ENCODE measurements around the gene EME2. TPM values are rescaled to one million over a fixed set of nuclear protein-coding genes. Genes with fewer than 3 reads are reported as not detected.

EME2 gene
- total RNA-seq, 4 donors from 2014 or later: 8.8 to 14.4 (median 10.1) TPM

DNA sequence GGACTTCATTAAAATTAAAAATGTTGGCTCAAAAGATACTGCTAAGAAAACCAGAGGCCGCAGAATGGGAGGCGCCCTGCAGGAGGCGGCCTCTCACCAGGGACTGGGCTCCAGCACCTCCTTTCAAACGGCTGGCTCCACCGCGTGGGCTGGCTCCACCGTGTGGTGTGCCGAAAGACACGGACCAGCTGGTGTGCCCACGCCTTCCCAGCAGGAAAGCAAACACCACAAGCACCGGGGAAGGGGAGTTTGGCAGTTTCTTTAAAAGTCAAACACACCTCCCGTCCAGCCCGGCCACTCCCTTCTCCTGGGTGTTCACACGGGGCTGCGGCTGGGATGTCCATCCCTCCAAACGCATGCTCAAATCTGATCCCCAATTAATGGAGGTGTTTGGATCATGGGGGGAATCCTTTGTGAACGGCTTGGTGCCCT is 40.1 kb downstream of the EME2 start:
- WGBS, 2 donors: 13% methylated on average over 15 to 17 of the region's 17 CpGs
- Histone ChIP-seq H3K36me3 (peaks cover 21 to 76% (median 21%) of the 10 kb centered on the region in 3 donors), H3K9me3 (no peaks in the 10 kb centered on the region), H3K27ac (peak overlapping the region in 1 of 4 donors; percentile 13), H3K27me3 (no peaks in the 10 kb centered on the region), H3K4me3 (no peak overlapping the region), H3K4me1 (peaks cover 0 to 11% (median 6%) of the 10 kb centered on the region in 3 donors)
- peak; percentile 36 to 77 (median 63) for TF ChIP-seq CTCF (IDR thresholded peaks at IDR 0.05)
- TF ChIP-seq POLR2A (IDR thresholded peaks at IDR 0.05): no peak
- intact Hi-C loops (cut with DNase I): no loop called here
- no peak for DNase-seq

- intact Hi-C loops (cut with DNase I): no loop called here
- Histone ChIP-seq H3K4me3 (no peak overlapping the region), H3K36me3 (peaks cover 20 to 77% (median 25%) of the 10 kb centered on the region in 3 donors), H3K4me1 (peaks cover 0 to 11% (median 6%) of the 10 kb centered on the region in 3 donors), H3K9me3 (no peaks in the 10 kb centered on the region), H3K27me3 (no peaks in the 10 kb centered on the region), H3K27ac (no peak overlapping the region)
- WGBS, 2 donors: 90 to 93% methylated on average over 11 of the region's 11 CpGs
- no peak for TF ChIP-seq CTCF (IDR thresholded peaks at IDR 0.05)
- no peak for TF ChIP-seq POLR2A (IDR thresholded peaks at IDR 0.05)
- DNase-seq: no peak
Observed at GRCh38 chr16:1815461-1815860, 42.9 kb downstream of the EME2 start.

GRCh38 chr16:1816396-1817275 is 44.0 kb downstream of the EME2 start:
- Histone ChIP-seq H3K4me1 (peaks cover 0 to 11% (median 6%) of the 10 kb centered on the region in 3 donors), H3K27ac (no peak overlapping the region), H3K27me3 (no peaks in the 10 kb centered on the region), H3K9me3 (no peaks in the 10 kb centered on the region), H3K4me3 (no peak overlapping the region), H3K36me3 (peaks cover 25 to 79% (median 28%) of the 10 kb centered on the region in 3 donors)
- DNase-seq: no peak
- 81 to 89% methylated on average over 6 to 11 of the region's 40 CpGs for WGBS, 2 donors
- TF ChIP-seq CTCF (IDR thresholded peaks at IDR 0.05) (no peak), POLR2A (IDR thresholded peaks at IDR 0.05) (no peak)
- intact Hi-C loops (cut with DNase I): no loop called here

DNA sequence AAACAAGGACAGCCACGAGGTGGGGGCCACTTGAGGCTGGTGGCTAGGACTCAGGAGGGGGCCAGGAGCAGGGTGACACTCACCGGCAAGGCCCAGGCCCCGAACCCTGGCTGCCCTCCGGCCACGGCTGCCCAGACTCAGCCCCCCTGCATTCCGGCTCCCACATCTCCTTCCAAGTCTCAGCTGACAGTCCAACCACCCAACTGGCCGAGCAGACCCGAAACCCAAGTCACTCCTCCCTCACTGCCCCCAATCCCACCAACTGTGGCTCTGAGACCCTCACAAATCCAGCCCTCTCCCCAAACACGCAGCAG is 44.6 kb downstream of the EME2 start:
- Histone ChIP-seq H3K4me3 (no peak overlapping the region), H3K4me1 (peaks cover 0 to 14% (median 6%) of the 10 kb centered on the region in 3 donors), H3K36me3 (peaks cover 25 to 84% (median 32%) of the 10 kb centered on the region in 3 donors), H3K9me3 (no peaks in the 10 kb centered on the region), H3K27me3 (no peaks in the 10 kb centered on the region), H3K27ac (no peak overlapping the region)
- TF ChIP-seq CTCF (IDR thresholded peaks at IDR 0.05) (no peak), POLR2A (IDR thresholded peaks at IDR 0.05) (no peak)
- no peak for DNase-seq
- intact Hi-C loops (cut with DNase I): no loop called here
- 100% methylated on average over 1 to 3 of the region's 9 CpGs for WGBS, 2 donors

- DNase-seq: no peak
- no peak overlapping the region for H3K27ac ChIP-seq
- no peaks in the 10 kb centered on the region for H3K9me3 ChIP-seq
- intact Hi-C loops (cut with DNase I): no loop called here
- 95 to 96% methylated on average over 7 to 8 of the region's 17 CpGs for WGBS, 2 donors
- no peaks in the 10 kb centered on the region for H3K27me3 ChIP-seq
- peaks cover 0 to 14% (median 5%) of the 10 kb centered on the region in 3 donors for H3K4me1 ChIP-seq
- no peak for TF ChIP-seq POLR2A (IDR thresholded peaks at IDR 0.05)
- H3K36me3 ChIP-seq: peaks cover 25 to 89% (median 35%) of the 10 kb centered on the region in 3 donors
- no peak overlapping the region for H3K4me3 ChIP-seq
Observed at GRCh38 chr16:1817716-1818115, 45.1 kb downstream of the EME2 start.
